Thymus (tissue), 11 donors: Measurements from ENCODE around the gene GALR1. TPM values are rescaled to one million over a fixed set of nuclear protein-coding genes. Genes with fewer than 3 reads are reported as not detected.
"Not testable (repeated sequence)": the region's sequence is repeated elsewhere in the genome, so short reads cannot be mapped to it uniquely, and the experiment has no call there.

Experiments used
- DNase-seq, 9 donors: peaks; one replicate each; pipeline ENCODE4 v3.0.0-alpha.2; 2013; ENCODE audit warnings: low spot score in 9 of 9, low read depth in 6 of 9, missing footprints in 1 of 9
- H3K27ac ChIP-seq, 2 donors: one replicate each; pipeline ENCODE4 v1.5.1; 2013; ENCODE audit warnings: control low read depth in 1 of 2, low read depth in 1 of 2, low read length in 1 of 2, mild to moderate bottlenecking in 1 of 2, moderate library complexity in 1 of 2
- H3K27me3 ChIP-seq, 2 donors: one replicate each; pipeline ENCODE4 v1.5.1; 2013; ENCODE audit warnings: low read length in 1 of 2; ENCODE audit not compliant: control insufficient read depth in 2 of 2, insufficient read depth in 1 of 2
- H3K36me3 ChIP-seq, 2 donors: one replicate each; pipeline ENCODE4 v1.5.1; 2013; ENCODE audit warnings: low read length in 1 of 2, mild to moderate bottlenecking in 1 of 2, moderate library complexity in 1 of 2; ENCODE audit not compliant: control insufficient read depth in 2 of 2, insufficient read depth in 2 of 2
- H3K4me1 ChIP-seq, 2 donors: one replicate each; pipeline ENCODE4 v1.5.1; 2013; ENCODE audit warnings: low read length in 2 of 2; ENCODE audit not compliant: control insufficient read depth in 2 of 2, insufficient read depth in 2 of 2
- H3K4me3 ChIP-seq, 2 donors: one replicate each; pipeline ENCODE4 v1.5.1; 2013; ENCODE audit warnings: low read length in 2 of 2, control low read depth in 1 of 2, mild to moderate bottlenecking in 1 of 2
- H3K9me3 ChIP-seq, 2 donors: one replicate each; pipeline ENCODE4 v1.5.1; 2013; ENCODE audit warnings: low read length in 1 of 2, mild to moderate bottlenecking in 1 of 2; ENCODE audit not compliant: control insufficient read depth in 2 of 2, insufficient read depth in 1 of 2
- WGBS: extraction: QIAGEN DNeasy Blood & Tissue Kit; methylation state at CpG from one replicate; pipeline ENCODE4 v1.1.7; 2013; 5-methylcytosine and 5-hydroxymethylcytosine counted together
- polyA plus RNA-seq: library from polyadenylated mRNA; stranded (reverse); fragments of 200-250 nt; gene quantifications from one replicate; pipeline ENCODE4 v1.2.3, GENCODE V29; 2013
- total RNA-seq: library from RNA; stranded (reverse); fragments of 120-200 nt; gene quantifications from one replicate; pipeline ENCODE4 v1.2.4, GENCODE V29; 2013
- donor health status: healthy.

GALR1 gene
- total and polyA plus RNA-seq, 2 donors, result 0.02 to 0.05 TPM

- Histone ChIP-seq H3K4me1 (no peaks in the 10 kb centered on the region), H3K36me3 (no peaks in the 10 kb centered on the region), H3K4me3 (no peak overlapping the region), H3K27ac (no peak overlapping the region), H3K27me3 (no peaks in the 10 kb centered on the region), H3K9me3 (no peaks in the 10 kb centered on the region)
- WGBS, result 71% methylated on average over 4 of the region's 4 CpGs
- DNase-seq, result no peak
Observed at GRCh38 chr18:77262643-77263465, 13.2 kb downstream of the GALR1 start.

GRCh38 chr18:77263466-77263763 is 13.8 kb downstream of the GALR1 start:
- no peaks in the 10 kb centered on the region for H3K36me3 ChIP-seq
- no peaks in the 10 kb centered on the region for H3K27me3 ChIP-seq
- DNase-seq, result no peak
- WGBS, result 93% methylated on average over 3 of the region's 3 CpGs
- H3K9me3 ChIP-seq, result no peaks in the 10 kb centered on the region
- H3K4me1 ChIP-seq, result no peaks in the 10 kb centered on the region
- H3K27ac ChIP-seq, result no peak overlapping the region
- H3K4me3 ChIP-seq, result no peak overlapping the region

- H3K27ac ChIP-seq, result no peak overlapping the region
- H3K27me3 ChIP-seq, result no peaks in the 10 kb centered on the region
- H3K36me3 ChIP-seq, result no peaks in the 10 kb centered on the region
- no peaks in the 10 kb centered on the region for H3K9me3 ChIP-seq
- H3K4me1 ChIP-seq, result no peaks in the 10 kb centered on the region
- 89% methylated on average over 6 of the region's 6 CpGs for WGBS
- DNase-seq, result no peak
- no peak overlapping the region for H3K4me3 ChIP-seq
Observed at GRCh38 chr18:77267969-77268368, 18.3 kb downstream of the GALR1 start.

GRCh38 chr18:77268456-77268855 is 18.8 kb downstream of the GALR1 start:
- no peak overlapping the region for H3K27ac ChIP-seq
- DNase-seq, result no peak
- no peaks in the 10 kb centered on the region for H3K4me1 ChIP-seq
- H3K27me3 ChIP-seq, result no peaks in the 10 kb centered on the region
- 77% methylated on average over 9 of the region's 9 CpGs for WGBS
- H3K4me3 ChIP-seq, result no peak overlapping the region
- H3K36me3 ChIP-seq, result no peaks in the 10 kb centered on the region
- H3K9me3 ChIP-seq, result no peaks in the 10 kb centered on the region

- no peaks in the 10 kb centered on the region for H3K9me3 ChIP-seq
- no peaks in the 10 kb centered on the region for H3K4me1 ChIP-seq
- WGBS, result 55% methylated on average over 9 of the region's 9 CpGs
- no peaks in the 10 kb centered on the region for H3K27me3 ChIP-seq
- no peaks in the 10 kb centered on the region for H3K36me3 ChIP-seq
- no peak for DNase-seq
- H3K27ac ChIP-seq, result no peak overlapping the region
- H3K4me3 ChIP-seq, result no peak overlapping the region
Observed at GRCh38 chr18:77271576-77272481, 22.2 kb downstream of the GALR1 start.

GRCh38 chr18:77290841-77291240 is 41.2 kb downstream of the GALR1 start:
- H3K36me3 ChIP-seq, H3K9me3 ChIP-seq, H3K4me1 ChIP-seq, H3K27ac ChIP-seq, H3K4me3 ChIP-seq, H3K27me3 ChIP-seq, DNase-seq: not testable (repeated sequence)
- 77% methylated on average over 7 of the region's 7 CpGs for WGBS

- Histone ChIP-seq H3K9me3 (peaks cover 0 to 4% of the 10 kb centered on the region in 2 donors), H3K27ac (no peak overlapping the region), H3K4me3 (no peak overlapping the region), H3K27me3 (no peaks in the 10 kb centered on the region), H3K4me1 (no peaks in the 10 kb centered on the region), H3K36me3 (no peaks in the 10 kb centered on the region)
- DNase-seq, result no peak
- WGBS, result 78% methylated on average over 8 of the region's 8 CpGs
Observed at GRCh38 chr18:77298172-77298571, 48.5 kb downstream of the GALR1 start.

GRCh38 chr18:77299706-77300105 is 50.1 kb downstream of the GALR1 start:
- no peak for DNase-seq
- Histone ChIP-seq H3K4me3 (no peak overlapping the region), H3K36me3 (no peaks in the 10 kb centered on the region), H3K27ac (no peak overlapping the region), H3K4me1 (no peaks in the 10 kb centered on the region), H3K9me3 (peaks cover 0 to 4% of the 10 kb centered on the region in 2 donors), H3K27me3 (no peaks in the 10 kb centered on the region)
- WGBS, result 79% methylated on average over 6 of the region's 6 CpGs

GRCh38 chr18:77300579-77300978 is 50.9 kb downstream of the GALR1 start:
- DNase-seq, result no peak

More at GRCh38 chr18:77300579-77300978, 50.9 kb downstream of the GALR1 start:
- H3K27ac ChIP-seq, result no peak overlapping the region
- no peak overlapping the region for H3K4me3 ChIP-seq
- H3K4me1 ChIP-seq, result no peaks in the 10 kb centered on the region
- H3K9me3 ChIP-seq, result peaks cover 0 to 4% of the 10 kb centered on the region in 2 donors
- no peaks in the 10 kb centered on the region for H3K36me3 ChIP-seq
- WGBS, result 74% methylated on average over 7 of the region's 7 CpGs
- no peaks in the 10 kb centered on the region for H3K27me3 ChIP-seq
